Measurements from ENCODE around the gene LEO1. TPM values are rescaled to one million over a fixed set of nuclear protein-coding genes. Genes with fewer than 3 reads are reported as not detected.

Gene LEO1
- total and polyA plus RNA-seq, 12 donors, result 6.6 to 44.6 (median 15.0) TPM

- intact Hi-C loops (cut with DNase I), result no loop called here
- Histone ChIP-seq H3K27ac (no peak overlapping the region), H3K4me1 (replicated peaks in 1 of 2) (peaks cover 0 to 10% of the 10 kb centered on the region in 2 donors), H3K9me3 (replicated peaks in 1 of 3) (no peaks in the 10 kb centered on the region), H3K27me3 (no peaks in the 10 kb centered on the region), H3K4me3 (no peak overlapping the region), H3K36me3 (replicated peaks in 1 of 2) (peaks cover 0 to 7% of the 10 kb centered on the region in 2 donors)
- 92 to 99% (median 96%) methylated on average over 2 of the region's 2 CpGs for WGBS, 4 donors
- DNase-seq, result no peak
- no peak for TF ChIP-seq POLR2A (IDR thresholded peaks at IDR 0.05)
- no peak for TF ChIP-seq CTCF (IDR thresholded peaks at IDR 0.05)
Observed at GRCh38 chr15:51889486-51889885, 82.1 kb downstream of the LEO1 start.

GRCh38 chr15:51888593-51889195 lies 82.9 kb downstream of the LEO1 start:
- no peak for DNase-seq
- 26 to 39% (median 32%) methylated on average over 2 of the region's 2 CpGs for WGBS, 4 donors
- H3K4me1 ChIP-seq (replicated peaks in 1 of 2), result peaks cover 0 to 10% of the 10 kb centered on the region in 2 donors
- TF ChIP-seq CTCF (IDR thresholded peaks at IDR 0.05), result peak; percentile 49 to 83 (median 68)
- TF ChIP-seq POLR2A (IDR thresholded peaks at IDR 0.05), result no peak
- no peak overlapping the region for H3K27ac ChIP-seq
- intact Hi-C loops (cut with DNase I), result no loop called here
- H3K27me3 ChIP-seq, result no peaks in the 10 kb centered on the region
- H3K36me3 ChIP-seq (replicated peaks in 1 of 2), result no peaks in the 10 kb centered on the region
- H3K4me3 ChIP-seq, result no peak overlapping the region
- H3K9me3 ChIP-seq (replicated peaks in 1 of 3), result no peaks in the 10 kb centered on the region

Small RNAs within 50 kb of the gene (small RNA-seq; reads per million reads assigned to genes)
- 0 reads per million in 2 donors for gene RNU6-90P

Other genes starting within 250 kb of the LEO1 start
- gene LYSMD2, start 234.1 kb downstream of the LEO1 start, total RNA-seq, result 10 to 100 TPM; 13.3 to 56.3 (median 24.2) TPM
- 10 to 100 TPM; 11.3 to 32.5 (median 14.1) TPM for gene LYSMD2, start 234.1 kb downstream of the LEO1 start, polyA plus RNA-seq
- gene TMOD2, start 220.2 kb downstream of the LEO1 start, total RNA-seq, result 10 to 100 TPM in 3 of 9 donors, 1 to 10 TPM in 6; 3.7 to 13.2 (median 8.6) TPM
- gene TMOD2, start 220.2 kb downstream of the LEO1 start, polyA plus RNA-seq, result 1 to 10 TPM; 1.4 to 6.5 (median 4.1) TPM
- gene TMOD3, start 142.1 kb downstream of the LEO1 start, total RNA-seq, result 10 to 100 TPM; 17.4 to 42.5 (median 25.5) TPM
- 10 to 100 TPM in 1 of 3 donors, 1 to 10 TPM in 2; 3.9 to 18.3 (median 5.5) TPM for gene TMOD3, start 142.1 kb downstream of the LEO1 start, polyA plus RNA-seq
- gene MAPK6, start 47.4 kb upstream of the LEO1 start, total RNA-seq, result 10 to 100 TPM in 8 of 9 donors, 1 to 10 TPM in 1; 8.8 to 48.0 (median 17.5) TPM
- 10 to 100 TPM in 1 of 3 donors, 1 to 10 TPM in 2; 2.9 to 25.5 (median 4.7) TPM for gene MAPK6, start 47.4 kb upstream of the LEO1 start, polyA plus RNA-seq
- gene BCL2L10, start 141.0 kb upstream of the LEO1 start, total RNA-seq, result 1 to 10 TPM in 7 of 9 donors, under 1 TPM in 2; 0.50 to 9.9 (median 3.2) TPM
- gene BCL2L10, start 141.0 kb upstream of the LEO1 start, polyA plus RNA-seq, result 1 to 10 TPM; 2.0 to 2.5 (median 2.0) TPM
- gene GNB5, start 219.6 kb upstream of the LEO1 start, total RNA-seq, result 10 to 100 TPM in 8 of 9 donors, 1 to 10 TPM in 1; 2.8 to 60.7 (median 20.3) TPM
- 10 to 100 TPM; 10.1 to 19.5 (median 11.2) TPM for gene GNB5, start 219.6 kb upstream of the LEO1 start, polyA plus RNA-seq

Measured in adrenal gland (tissue), 12 donors.